Activated CD8-positive, alpha-beta T cell treated with anti-CD3 and anti-CD28 coated beads, Interleukin-2, amount 10 ng/mL, durations not matched to agents 7 days and 5 days (primary cell): ENCODE results near the gene SUCLA2. TPM values are rescaled to one million over a fixed set of nuclear protein-coding genes. Genes with fewer than 3 reads are reported as not detected.
"Not testable (repeated sequence)": the region's sequence is repeated elsewhere in the genome, so short reads cannot be mapped to it uniquely, and the experiment has no call there.

Source experiments
- ATAC-seq: fragments of 150-1000 bp; cut with Tn5 transposase; one replicate; pipeline ENCODE4 v1.10.0; 2021; ENCODE audit warnings: moderate library complexity
- CTCF ChIA-PET: fragments of 350-600 bp; sonication (Branson Sonifier 250); formaldehyde crosslinking; loops from one replicate; lab custom pipeline; 2021; ENCODE audit warnings: antibody characterized with exemption; lab: Charles Lee
- POLR2A ChIA-PET: fragments of 350-600 bp; sonication (Branson Sonifier 250); formaldehyde crosslinking; loops from one replicate; lab custom pipeline; 2021; ENCODE audit warnings: antibody characterized with exemption; lab: Charles Lee
- DNase-seq: peaks from one replicate; pipeline ENCODE4 v3.0.0-alpha.2; 2020
- H3K27ac Mint-ChIP-seq: one replicate; pipeline ENCODE4 v1.8.0; 2021; ENCODE audit warnings: mild to moderate bottlenecking, mixed read lengths
- H3K27me3 Mint-ChIP-seq: one replicate; pipeline ENCODE4 v1.8.0; 2021; ENCODE audit warnings: low read depth, mixed read lengths
- H3K36me3 Mint-ChIP-seq: one replicate; pipeline ENCODE4 v1.8.0; 2021; ENCODE audit warnings: low read depth, mixed read lengths
- H3K4me1 Mint-ChIP-seq: one replicate; pipeline ENCODE4 v1.8.0; 2021; ENCODE audit warnings: low read depth, mixed read lengths
- H3K4me3 Mint-ChIP-seq: one replicate; pipeline ENCODE4 v1.8.0; 2021; ENCODE audit warnings: mild to moderate bottlenecking, mixed read lengths
- H3K9me3 Mint-ChIP-seq: one replicate; pipeline ENCODE4 v1.8.0; 2022; ENCODE audit warnings: mixed read lengths; ENCODE audit not compliant: insufficient read depth
- total RNA-seq, 2 experiments: library from RNA; stranded (reverse); gene quantifications; one replicate each; pipeline ENCODE4 v1.2.3, GENCODE V29; 2021

Gene SUCLA2
- total RNA-seq, 2 experiments from 2014 or later = 42.1 to 44.2 TPM

DNA sequence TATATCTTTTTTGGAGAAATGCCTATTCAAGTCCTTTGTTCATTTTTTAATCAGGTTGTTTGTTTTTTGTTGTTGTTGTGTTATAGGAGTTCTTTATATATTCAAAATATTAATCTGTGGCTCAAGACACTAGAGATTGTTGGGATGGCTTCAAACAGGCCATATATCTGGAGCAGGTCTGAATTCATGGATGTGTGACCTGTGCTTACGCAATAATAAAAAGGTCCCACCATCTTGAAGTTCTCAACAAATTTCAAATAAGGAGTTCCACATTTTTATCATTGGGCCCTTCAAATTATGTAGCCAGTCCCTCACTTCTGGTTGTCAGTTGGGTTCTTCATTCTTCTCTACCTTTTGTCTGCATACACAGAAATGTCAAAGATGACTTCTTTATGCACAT, 18.7 kb upstream of the SUCLA2 start:
- H3K36me3 Mint-ChIP-seq = peaks cover 5% of the 10 kb centered on the region
- H3K4me3 Mint-ChIP-seq = no peak overlapping the region
- no peaks in the 10 kb centered on the region for H3K9me3 Mint-ChIP-seq
- H3K4me1 Mint-ChIP-seq = no peaks in the 10 kb centered on the region
- no peak for ATAC-seq
- ChIA-PET POLR2A (no interaction called here), CTCF (interaction anchor here (1.2 kb wide), 1 partner anchor 14 kb away, joined by 4 read pairs; no protein-coding TSS in a partner anchor)
- no peak overlapping the region for H3K27ac Mint-ChIP-seq
- H3K27me3 Mint-ChIP-seq = no peaks in the 10 kb centered on the region
- no peak for DNase-seq

DNA sequence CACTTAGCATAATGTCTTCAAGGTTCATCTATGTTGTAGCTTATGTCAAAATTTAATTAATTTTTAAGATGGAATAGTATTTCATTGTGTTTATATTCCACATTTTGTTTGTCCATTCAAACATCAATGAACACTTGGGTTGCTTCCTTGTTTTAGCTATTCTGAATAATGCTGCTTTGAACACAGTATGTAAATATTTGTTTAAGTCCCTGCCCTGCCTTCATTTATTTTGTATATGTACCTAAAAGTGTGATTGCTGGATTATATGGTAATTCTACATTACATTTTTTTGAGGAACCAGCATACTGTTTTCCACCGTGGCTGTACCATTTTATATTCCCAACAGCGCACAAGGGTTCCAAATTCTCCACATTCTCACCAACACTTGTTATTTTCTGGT, 17.6 kb upstream of the SUCLA2 start:
- H3K9me3 Mint-ChIP-seq = no peaks in the 10 kb centered on the region
- H3K27ac Mint-ChIP-seq = no peak overlapping the region
- H3K4me3 Mint-ChIP-seq = no peak overlapping the region
- ChIA-PET CTCF (interaction anchor here (1.2 kb wide), 1 partner anchor 13 kb away, joined by 4 read pairs; no protein-coding TSS in a partner anchor), POLR2A (no interaction called here)
- no peaks in the 10 kb centered on the region for H3K4me1 Mint-ChIP-seq
- no peaks in the 10 kb centered on the region for H3K27me3 Mint-ChIP-seq
- ATAC-seq (no peak), DNase-seq (no peak)
- peaks cover 5% of the 10 kb centered on the region for H3K36me3 Mint-ChIP-seq

DNA sequence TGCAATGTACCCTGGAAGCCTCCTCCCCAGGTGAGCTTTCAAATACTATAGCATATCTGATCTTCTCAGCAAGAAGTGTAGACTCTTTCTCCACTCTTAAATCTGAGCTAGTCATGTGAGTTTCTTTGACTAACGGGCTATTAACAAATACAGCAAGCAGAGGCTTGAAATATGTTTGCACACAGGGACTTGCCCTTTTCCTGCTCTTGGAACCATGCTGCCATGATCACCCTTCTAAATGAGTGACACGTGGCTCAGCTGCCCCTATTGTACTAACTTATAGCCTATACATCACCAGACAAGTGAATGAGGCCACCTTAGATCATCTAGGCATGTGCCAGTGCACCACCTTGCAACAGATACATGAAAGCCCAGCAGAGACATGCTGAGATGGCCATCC, 13.3 kb upstream of the SUCLA2 start:
- Mint-ChIP-seq H3K4me1 (peaks cover 2% of the 10 kb centered on the region), H3K4me3 (no peak overlapping the region), H3K27ac (no peak overlapping the region), H3K27me3 (no peaks in the 10 kb centered on the region), H3K9me3 (no peaks in the 10 kb centered on the region), H3K36me3 (peaks cover 4% of the 10 kb centered on the region)
- POLR2A ChIA-PET = no interaction called here
- CTCF ChIA-PET = interaction anchor here (0.8 to 3.4 kb wide), 2 partner anchors 19 to 24 kb away, joined by 3 to 11 read pairs; partner anchors contain the start of gene NUDT15
- DNase-seq = no peak
- no peak for ATAC-seq

DNA sequence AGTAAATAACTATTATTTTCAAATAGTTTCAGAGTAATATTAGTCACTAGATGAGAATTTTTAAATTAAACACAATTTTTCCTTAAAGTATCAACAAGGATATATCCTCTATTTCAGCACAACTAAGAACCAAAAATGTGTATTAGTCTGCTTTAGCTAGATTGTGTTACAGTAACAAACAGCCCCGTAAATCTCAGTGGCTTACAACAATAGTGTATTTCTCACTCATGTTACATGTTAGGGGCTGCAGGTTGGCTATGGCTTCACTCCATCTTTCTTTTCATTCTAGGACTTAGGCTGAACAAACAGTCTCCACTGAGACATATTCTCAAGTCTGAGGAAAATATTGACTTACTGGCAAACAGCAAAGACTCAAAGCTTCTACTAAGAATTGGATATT, 11.6 kb upstream of the SUCLA2 start:
- POLR2A ChIA-PET = no interaction called here
- no peak overlapping the region for H3K4me3 Mint-ChIP-seq
- peaks cover 7% of the 10 kb centered on the region for H3K4me1 Mint-ChIP-seq
- ATAC-seq = no peak
- H3K27me3 Mint-ChIP-seq = no peaks in the 10 kb centered on the region
- H3K36me3 Mint-ChIP-seq = peaks cover 4% of the 10 kb centered on the region
- H3K9me3 Mint-ChIP-seq = no peaks in the 10 kb centered on the region
- H3K27ac Mint-ChIP-seq = no peak overlapping the region
- CTCF ChIA-PET = interaction anchor here (3.4 kb wide), 1 partner anchor 26 kb away, joined by 11 read pairs; the partner anchor contains the start of gene NUDT15
- no peak for DNase-seq

DNA sequence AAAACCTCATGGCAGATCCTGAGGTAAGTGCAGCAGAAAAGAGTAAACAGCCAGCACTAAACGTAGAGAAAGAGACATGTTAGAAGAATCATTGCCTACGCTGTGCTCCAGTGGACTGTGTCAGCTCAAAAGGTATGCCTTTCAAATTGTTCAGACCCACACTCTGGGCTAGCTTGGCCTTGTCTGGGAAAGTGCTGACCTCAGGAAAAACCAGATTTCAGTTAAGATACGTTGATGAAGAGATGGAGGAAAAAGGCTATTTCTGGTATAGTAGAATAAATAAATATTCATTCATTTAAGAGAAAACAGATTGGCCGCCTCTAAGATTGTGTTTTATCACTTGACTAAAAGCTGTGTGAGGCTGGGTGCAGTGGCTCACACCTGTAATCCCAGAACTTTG, 9.6 kb upstream of the SUCLA2 start:
- Mint-ChIP-seq H3K36me3 (peaks cover 4% of the 10 kb centered on the region), H3K27me3 (no peaks in the 10 kb centered on the region), H3K4me3 (no peak overlapping the region), H3K4me1 (peaks cover 7% of the 10 kb centered on the region), H3K9me3 (no peaks in the 10 kb centered on the region), H3K27ac (no peak overlapping the region)
- CTCF ChIA-PET = no interaction called here
- ATAC-seq = no peak
- DNase-seq = no peak
- POLR2A ChIA-PET = no interaction called here

DNA sequence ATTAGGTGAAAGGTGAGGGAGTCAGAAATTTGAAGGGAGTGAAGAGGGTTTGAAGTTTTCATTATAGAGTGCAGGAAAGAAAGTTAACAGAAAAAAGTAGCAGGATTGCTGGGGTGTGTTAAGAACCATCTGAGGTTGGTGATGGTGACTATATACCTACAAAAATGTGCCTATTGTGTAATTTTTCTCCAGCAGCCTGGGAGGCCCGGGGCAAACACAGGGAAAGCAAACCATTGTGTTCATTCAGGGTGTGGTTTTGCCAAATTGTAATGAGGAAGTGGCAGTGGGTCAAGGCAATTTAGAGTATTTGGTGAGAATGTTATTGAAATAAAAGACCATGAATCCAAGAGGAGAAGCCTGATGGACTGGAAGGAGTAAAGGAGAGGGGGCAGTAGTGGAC, 8.2 kb upstream of the SUCLA2 start:
- ATAC-seq (no peak), DNase-seq (no peak)
- Mint-ChIP-seq H3K4me3 (no peak overlapping the region), H3K9me3 (no peaks in the 10 kb centered on the region), H3K36me3 (peaks cover 2% of the 10 kb centered on the region), H3K27me3 (no peaks in the 10 kb centered on the region), H3K27ac (no peak overlapping the region), H3K4me1 (peaks cover 7% of the 10 kb centered on the region)
- ChIA-PET CTCF (interaction anchor here (1.3 kb wide), 1 partner anchor 28 kb away, joined by 7 read pairs; the partner anchor contains the start of gene NUDT15), POLR2A (no interaction called here)

DNA sequence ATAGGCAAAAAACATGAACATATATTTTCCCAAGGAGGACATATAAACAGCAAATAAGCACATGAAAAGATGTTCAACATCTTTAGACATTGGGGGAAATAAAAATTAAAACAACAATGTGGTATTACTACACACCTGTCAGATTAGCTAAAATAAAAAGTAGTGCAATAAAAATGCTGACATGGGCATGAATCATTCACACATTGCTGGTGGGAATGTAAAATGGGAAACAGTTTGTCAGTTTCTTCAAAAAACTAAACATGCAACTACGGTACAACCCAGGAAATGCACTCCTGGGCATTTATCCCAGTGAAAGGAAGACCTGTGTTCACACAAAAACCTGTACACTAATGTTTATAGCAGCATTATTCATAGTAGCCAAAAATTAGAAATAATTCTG, 5.3 kb upstream of the SUCLA2 start:
- peaks cover 12% of the 10 kb centered on the region for H3K4me1 Mint-ChIP-seq
- H3K27me3 Mint-ChIP-seq = no peaks in the 10 kb centered on the region
- H3K36me3 Mint-ChIP-seq = no peaks in the 10 kb centered on the region
- POLR2A ChIA-PET = interaction anchor here (0.7 kb wide), 1 partner anchor 32 kb away, joined by 3 read pairs; no protein-coding TSS in a partner anchor
- no peaks in the 10 kb centered on the region for H3K9me3 Mint-ChIP-seq
- CTCF ChIA-PET = interaction anchor here (1.2 to 1.4 kb wide), 2 partner anchors 13 to 32 kb away, joined by 4 read pairs; partner anchors contain the start of gene NUDT15
- ATAC-seq (no peak), DNase-seq (no peak)
- H3K27ac Mint-ChIP-seq = no peak overlapping the region
- H3K4me3 Mint-ChIP-seq = no peak overlapping the region

DNA sequence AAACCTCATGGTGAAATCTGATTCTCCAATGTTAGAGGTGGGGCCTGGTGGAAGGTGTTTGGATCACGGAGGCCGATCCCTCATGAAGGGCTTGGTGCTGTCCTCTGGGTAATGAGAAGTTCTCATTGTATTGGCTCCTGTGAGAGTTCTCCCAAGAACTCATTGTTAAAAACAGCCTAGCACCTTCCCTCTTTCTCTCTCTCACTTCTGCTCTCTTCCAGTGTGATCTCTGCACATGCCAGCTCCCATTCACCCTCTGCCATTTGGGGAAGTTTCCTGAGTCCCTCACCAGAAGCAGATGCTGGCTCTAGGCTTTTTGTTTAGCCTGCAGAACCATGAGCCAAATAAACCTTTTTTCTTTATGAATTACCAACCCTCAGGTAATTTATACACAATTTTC, 3.1 kb upstream of the SUCLA2 start:
- CTCF ChIA-PET = no interaction called here
- no peak overlapping the region for H3K27ac Mint-ChIP-seq
- ATAC-seq = no peak
- H3K9me3 Mint-ChIP-seq = no peaks in the 10 kb centered on the region
- DNase-seq = no peak
- H3K4me1 Mint-ChIP-seq = peaks cover 21% of the 10 kb centered on the region
- H3K4me3 Mint-ChIP-seq = no peak overlapping the region
- POLR2A ChIA-PET = no interaction called here
- no peaks in the 10 kb centered on the region for H3K27me3 Mint-ChIP-seq
- H3K36me3 Mint-ChIP-seq = no peaks in the 10 kb centered on the region

DNA sequence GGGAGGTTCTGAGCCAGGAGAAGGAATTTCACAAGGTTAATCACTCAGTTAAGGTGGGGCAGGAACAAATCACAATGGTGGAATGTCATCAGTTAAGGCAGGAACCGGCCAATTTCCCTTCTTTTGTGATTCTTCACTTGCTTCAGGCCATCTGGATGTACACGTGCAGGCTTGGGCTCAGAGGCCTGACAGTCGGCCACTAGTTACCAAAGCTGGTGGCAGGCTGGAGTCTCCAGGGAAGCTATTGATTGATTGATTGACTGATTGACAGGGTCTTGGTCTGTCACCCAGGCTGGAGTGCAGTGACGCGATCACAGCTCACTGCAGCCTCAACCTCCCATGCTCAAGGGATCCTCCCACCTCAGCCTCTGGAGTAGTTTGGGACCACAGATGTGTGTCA, 926 bp upstream of the SUCLA2 start:
- CTCF ChIA-PET = interaction anchor here (2.7 kb wide), 1 partner anchor 36 kb away, joined by 9 read pairs; the partner anchor contains the start of gene NUDT15
- Mint-ChIP-seq H3K27ac (peak overlapping the region; percentile 92), H3K4me1 (peaks cover 29% of the 10 kb centered on the region), H3K4me3 (peak overlapping the region; percentile 97)
- POLR2A ChIA-PET, H3K9me3 Mint-ChIP-seq, H3K27me3 Mint-ChIP-seq, DNase-seq, H3K36me3 Mint-ChIP-seq, ATAC-seq: not testable (repeated sequence)

DNA sequence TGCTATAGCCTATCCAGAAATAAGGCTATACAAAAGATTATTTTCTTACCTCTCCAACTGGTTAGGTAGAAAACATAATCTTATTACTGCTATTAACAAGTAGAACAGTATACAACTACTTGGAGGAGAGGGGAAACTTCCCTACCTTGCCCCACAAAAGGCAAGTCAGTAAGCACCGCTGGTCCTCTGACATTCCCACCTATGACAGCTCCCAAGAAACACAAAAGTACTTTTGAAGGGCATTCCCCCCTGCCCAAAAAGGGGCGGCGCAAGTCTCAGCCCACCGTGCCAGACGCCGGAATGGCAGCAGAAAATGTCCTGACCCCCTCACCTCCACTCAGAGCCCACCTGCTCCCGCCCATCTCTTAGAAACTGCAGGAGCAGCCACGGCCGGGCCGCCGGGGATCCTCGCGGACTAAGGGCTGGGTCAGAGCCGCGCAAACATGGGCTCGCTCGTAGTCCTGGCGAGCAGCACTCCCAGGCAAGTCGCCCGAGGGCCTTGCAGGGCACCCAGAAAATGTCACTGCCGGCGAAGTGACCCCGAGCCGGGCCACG, 437 bp downstream of the SUCLA2 start:
- Mint-ChIP-seq H3K27me3 (no peaks in the 10 kb centered on the region), H3K4me1 (peaks cover 29% of the 10 kb centered on the region), H3K27ac (peak overlapping the region; percentile 92), H3K9me3 (no peaks in the 10 kb centered on the region), H3K36me3 (peaks cover 13% of the 10 kb centered on the region), H3K4me3 (peak overlapping the region; percentile 97)
- ChIA-PET POLR2A (interaction anchor here (0.7 to 0.8 kb wide), 2 partner anchors 37 to 569 kb away, joined by 3 to 5 read pairs; partner anchors contain the start of gene NUDT15), CTCF (interaction anchor here (0.6 to 2.7 kb wide), 3 partner anchors 37 to 268 kb away, joined by 3 to 9 read pairs (median 3); partner anchors contain the start of genes MED4 and NUDT15)
- ATAC-seq (peak; percentile 70), DNase-seq (peak; percentile 32)

DNA sequence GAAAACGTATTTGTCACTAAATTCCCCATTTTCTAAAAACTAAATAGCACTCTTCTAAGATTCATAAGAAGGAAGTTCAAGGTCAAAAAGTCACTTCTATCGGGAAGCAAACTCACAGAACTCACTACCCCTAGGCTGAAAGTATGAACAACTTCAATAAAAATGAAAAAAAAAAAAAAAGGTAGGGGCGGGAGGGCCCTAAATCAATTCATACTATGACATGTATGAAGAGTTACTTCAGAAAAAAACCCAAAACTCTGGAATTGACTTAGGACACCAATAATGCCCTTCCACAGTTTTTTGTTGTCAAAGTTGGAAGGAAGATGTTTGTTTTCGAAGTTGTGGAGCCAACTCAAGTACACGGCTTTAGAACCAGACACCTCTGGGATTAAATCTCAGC, 1.1 kb downstream of the SUCLA2 start:
- no peaks in the 10 kb centered on the region for H3K9me3 Mint-ChIP-seq
- peaks cover 29% of the 10 kb centered on the region for H3K4me1 Mint-ChIP-seq
- H3K36me3 Mint-ChIP-seq = peaks cover 13% of the 10 kb centered on the region
- ChIA-PET POLR2A (no interaction called here), CTCF (interaction anchor here (2.7 kb wide), 1 partner anchor 38 kb away, joined by 9 read pairs; the partner anchor contains the start of gene NUDT15)
- H3K4me3 Mint-ChIP-seq = peak overlapping the region; percentile 97
- no peaks in the 10 kb centered on the region for H3K27me3 Mint-ChIP-seq
- no peak overlapping the region for H3K27ac Mint-ChIP-seq
- ATAC-seq (no peak), DNase-seq (no peak)

DNA sequence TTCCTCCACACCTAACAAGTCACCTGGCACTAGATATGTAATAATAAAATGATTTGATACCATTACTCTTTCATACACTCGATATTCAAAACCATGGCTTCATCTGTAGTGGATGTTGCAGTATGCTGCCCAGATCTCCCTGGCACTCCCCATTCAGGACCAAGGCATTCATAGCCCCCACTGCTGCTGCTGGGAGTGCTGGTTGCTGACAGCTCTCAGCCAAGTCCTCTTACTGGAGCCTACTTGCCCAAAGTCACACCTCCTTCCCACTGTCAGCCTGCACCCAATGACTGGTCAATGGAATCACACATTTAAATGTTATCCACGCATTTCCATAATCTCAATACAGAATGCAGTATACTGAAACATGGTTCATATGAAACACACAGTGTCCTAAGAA, 3.7 kb downstream of the SUCLA2 start:
- ChIA-PET CTCF (interaction anchor here (1.6 kb wide), 1 partner anchor 41 kb away, joined by 5 read pairs; the partner anchor contains the start of gene NUDT15), POLR2A (no interaction called here)
- H3K4me3 Mint-ChIP-seq = no peak overlapping the region
- H3K9me3 Mint-ChIP-seq = no peaks in the 10 kb centered on the region
- H3K27ac Mint-ChIP-seq = no peak overlapping the region
- peaks cover 29% of the 10 kb centered on the region for H3K4me1 Mint-ChIP-seq
- H3K27me3 Mint-ChIP-seq = no peaks in the 10 kb centered on the region
- ATAC-seq (no peak), DNase-seq (no peak)
- peaks cover 32% of the 10 kb centered on the region for H3K36me3 Mint-ChIP-seq
